Tibial artery (tissue), 4 donors: Measurements from ENCODE around the gene IFI6.
"Not testable (repeated sequence)": the region's sequence is repeated elsewhere in the genome, so short reads cannot be mapped to it uniquely, and the experiment has no call there.

ENCODE experiments used
- DNase-seq, 2 donors: peaks; one replicate each; pipeline ENCODE4 v3.0.0-alpha.2; 2019
- H3K27ac ChIP-seq, 2 donors: fragments of 200-600 bp; sonication (generic) in 1 of 2; 1 replicate in 1 of 2; 2 replicates in 1 of 2; pipeline ENCODE4 v1.5.1; 2018 to 2019; ENCODE audit warnings: mild to moderate bottlenecking in 1 of 2
- H3K27me3 ChIP-seq, 2 donors: fragments of 200-600 bp; sonication (generic) in 1 of 2; one replicate each; pipeline versions ENCODE4 v1.5.1 to v1.6.0; 2016 to 2019
- H3K36me3 ChIP-seq, 3 donors: fragments of 200-600 bp; sonication (generic) in 2 of 3; one replicate each; pipeline ENCODE4 v1.5.1; 2016 to 2019; ENCODE audit warnings: mild to moderate bottlenecking in 2 of 3
- H3K4me1 ChIP-seq, 4 donors: fragments of 200-600 bp; sonication (generic) in 2 of 4; 1 replicate in 3 of 4; 2 replicates in 1 of 4; pipeline ENCODE4 v1.5.1; 2016 to 2019
- H3K4me3 ChIP-seq, 2 donors: fragments of 200-600 bp; sonication (generic) in 1 of 2; 1 replicate in 1 of 2; 2 replicates in 1 of 2; pipeline ENCODE4 v1.5.1; 2018 to 2019; ENCODE audit warnings: mild to moderate bottlenecking in 2 of 2
- H3K9me3 ChIP-seq, 3 donors: fragments of 200-600 bp; sonication (generic) in 1 of 3; one replicate each; pipeline ENCODE4 v1.5.1; 2016 to 2019
- intact Hi-C: fragments of 100-400 bp; cut with DNase I; formaldehyde crosslinking; loops from one replicate; pipeline ENCODE4 v1.15.0; 2023; ENCODE audit warnings: low total_unique reads
- TF ChIP-seq, protein P1 (sequence below), 2 experiments: fragments of 200-600 bp in 1 of 2; fragments of 450-650 bp in 1 of 2; IDR thresholded peaks; one replicate each; pipeline ENCODE4 v1.5.1; 2017 to 2019; ENCODE audit warnings: antibody characterized with exemption in 2 of 2, mild to moderate bottlenecking in 1 of 2, moderate library complexity in 1 of 2

The IFI6 gene

DNA sequence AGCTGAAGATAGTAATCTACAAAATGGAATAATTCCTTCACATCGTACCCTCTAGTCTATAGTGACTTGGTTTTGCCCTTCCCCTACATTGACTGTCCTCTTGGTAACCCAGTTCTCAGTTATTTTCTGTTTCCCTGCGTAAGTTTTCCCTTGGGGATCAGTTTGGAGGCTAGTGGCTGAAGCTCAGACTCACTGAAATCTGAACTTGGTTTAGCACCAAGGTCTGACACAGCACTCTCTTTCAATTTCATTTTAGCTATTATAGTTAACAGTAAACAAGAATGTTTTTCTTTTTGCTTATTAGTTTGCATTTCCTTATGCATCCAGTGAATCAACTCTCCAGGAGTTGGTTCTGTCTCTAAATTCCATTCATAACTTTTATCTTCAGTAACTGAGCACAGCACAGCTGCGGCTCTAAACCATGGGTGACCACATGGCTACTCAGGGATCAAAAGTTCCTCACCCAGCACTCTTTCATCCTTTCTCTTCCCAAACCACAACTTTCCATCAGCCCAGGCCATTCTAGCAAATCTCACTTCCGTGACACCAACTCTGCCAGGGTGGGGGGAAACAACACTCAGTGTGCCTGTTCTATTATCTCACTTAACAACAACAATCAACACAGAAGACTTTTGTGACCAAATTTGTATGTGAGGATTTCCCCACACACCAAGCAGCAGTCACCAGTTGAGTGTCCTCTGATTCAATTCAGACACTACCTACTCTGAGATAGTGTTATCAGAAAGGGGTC, 17.6 kb upstream of the IFI6 start:
- Histone ChIP-seq H3K27ac (no peak overlapping the region), H3K9me3 (no peaks in the 10 kb centered on the region), H3K4me1 (peaks cover 0 to 9% (median 1%) of the 10 kb centered on the region in 4 donors), H3K27me3 (no peaks in the 10 kb centered on the region), H3K4me3 (no peak overlapping the region), H3K36me3 (no peaks in the 10 kb centered on the region)
- intact Hi-C loops, result no loop called here
- DNase-seq, result no peak
- TF ChIP-seq, protein P1, sequence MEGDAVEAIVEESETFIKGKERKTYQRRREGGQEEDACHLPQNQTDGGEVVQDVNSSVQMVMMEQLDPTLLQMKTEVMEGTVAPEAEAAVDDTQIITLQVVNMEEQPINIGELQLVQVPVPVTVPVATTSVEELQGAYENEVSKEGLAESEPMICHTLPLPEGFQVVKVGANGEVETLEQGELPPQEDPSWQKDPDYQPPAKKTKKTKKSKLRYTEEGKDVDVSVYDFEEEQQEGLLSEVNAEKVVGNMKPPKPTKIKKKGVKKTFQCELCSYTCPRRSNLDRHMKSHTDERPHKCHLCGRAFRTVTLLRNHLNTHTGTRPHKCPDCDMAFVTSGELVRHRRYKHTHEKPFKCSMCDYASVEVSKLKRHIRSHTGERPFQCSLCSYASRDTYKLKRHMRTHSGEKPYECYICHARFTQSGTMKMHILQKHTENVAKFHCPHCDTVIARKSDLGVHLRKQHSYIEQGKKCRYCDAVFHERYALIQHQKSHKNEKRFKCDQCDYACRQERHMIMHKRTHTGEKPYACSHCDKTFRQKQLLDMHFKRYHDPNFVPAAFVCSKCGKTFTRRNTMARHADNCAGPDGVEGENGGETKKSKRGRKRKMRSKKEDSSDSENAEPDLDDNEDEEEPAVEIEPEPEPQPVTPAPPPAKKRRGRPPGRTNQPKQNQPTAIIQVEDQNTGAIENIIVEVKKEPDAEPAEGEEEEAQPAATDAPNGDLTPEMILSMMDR (IDR thresholded peaks at IDR 0.05), result no peak

DNA sequence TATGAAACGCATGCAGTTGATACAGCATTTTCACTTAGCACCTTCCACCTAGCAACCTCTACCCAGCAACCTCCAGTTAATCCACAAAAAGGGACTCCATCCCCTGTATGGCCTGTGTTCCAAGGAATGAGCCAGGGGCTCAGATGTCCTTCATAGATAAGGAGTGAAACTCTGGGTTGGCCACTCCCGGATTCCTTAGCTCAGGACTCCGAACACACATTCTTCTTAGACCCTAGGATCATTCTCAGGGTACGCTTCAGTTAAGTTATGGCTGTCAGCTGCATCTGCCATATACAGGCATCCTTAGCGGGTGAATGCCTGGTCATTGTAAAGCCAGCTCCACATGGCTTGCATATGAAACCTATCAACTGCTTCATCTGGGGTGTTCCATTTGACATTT, 15.9 kb upstream of the IFI6 start:
- Histone ChIP-seq H3K27me3 (no peaks in the 10 kb centered on the region), H3K36me3 (no peaks in the 10 kb centered on the region), H3K9me3 (no peaks in the 10 kb centered on the region), H3K4me1 (peaks cover 0 to 9% (median 1%) of the 10 kb centered on the region in 4 donors), H3K27ac (no peak overlapping the region), H3K4me3 (no peak overlapping the region)
- DNase-seq, result no peak
- TF ChIP-seq, protein P1 (IDR thresholded peaks at IDR 0.05), result no peak
- intact Hi-C loops, result no loop called here

DNA sequence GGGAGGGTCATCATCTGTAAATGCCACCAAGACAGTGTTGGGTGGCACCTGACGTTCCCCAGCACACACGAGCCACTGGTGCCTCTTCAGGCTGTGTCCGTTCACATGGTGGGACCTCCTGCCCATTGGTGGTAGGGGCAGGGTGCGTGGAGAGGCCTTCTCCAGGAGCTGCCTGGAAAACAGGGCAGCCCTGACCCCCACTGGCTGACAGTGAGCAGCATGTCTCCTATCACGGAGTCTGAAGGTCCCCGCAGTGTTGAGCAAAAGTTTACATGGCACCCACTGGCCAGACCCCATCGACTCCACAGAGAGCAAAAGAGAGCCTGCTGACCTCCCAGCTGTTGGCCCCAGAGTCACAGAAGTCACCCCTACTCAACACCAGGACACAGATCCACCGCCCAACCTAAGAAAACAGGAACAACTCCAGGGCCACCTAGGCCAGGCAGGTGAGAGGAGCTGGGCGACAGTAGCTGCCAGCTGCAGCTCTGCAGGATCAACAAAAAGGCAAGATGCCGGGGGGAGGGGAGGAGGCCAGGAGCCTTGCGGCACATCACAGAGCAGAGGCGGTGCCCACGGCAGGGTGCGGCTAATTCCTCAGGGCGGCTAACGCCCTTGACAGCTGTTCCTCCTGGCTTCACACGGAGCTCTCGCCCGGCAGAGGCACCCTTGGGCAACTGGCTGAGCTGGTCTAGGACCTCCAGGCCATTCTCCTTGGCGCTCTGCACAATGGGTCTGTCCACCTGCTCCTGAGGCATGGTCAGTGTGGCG, 14.4 kb upstream of the IFI6 start:
- DNase-seq, result no peak
- intact Hi-C loops, result no loop called here
- no peaks in the 10 kb centered on the region for H3K27me3 ChIP-seq
- peaks cover 0 to 12% (median 9%) of the 10 kb centered on the region in 3 donors for H3K9me3 ChIP-seq
- TF ChIP-seq, protein P1 (IDR thresholded peaks at IDR 0.05), result no peak
- H3K4me1 ChIP-seq, result peaks cover 0 to 9% (median 1%) of the 10 kb centered on the region in 4 donors
- H3K27ac ChIP-seq, result no peak overlapping the region
- no peaks in the 10 kb centered on the region for H3K36me3 ChIP-seq
- H3K4me3 ChIP-seq, result no peak overlapping the region

DNA sequence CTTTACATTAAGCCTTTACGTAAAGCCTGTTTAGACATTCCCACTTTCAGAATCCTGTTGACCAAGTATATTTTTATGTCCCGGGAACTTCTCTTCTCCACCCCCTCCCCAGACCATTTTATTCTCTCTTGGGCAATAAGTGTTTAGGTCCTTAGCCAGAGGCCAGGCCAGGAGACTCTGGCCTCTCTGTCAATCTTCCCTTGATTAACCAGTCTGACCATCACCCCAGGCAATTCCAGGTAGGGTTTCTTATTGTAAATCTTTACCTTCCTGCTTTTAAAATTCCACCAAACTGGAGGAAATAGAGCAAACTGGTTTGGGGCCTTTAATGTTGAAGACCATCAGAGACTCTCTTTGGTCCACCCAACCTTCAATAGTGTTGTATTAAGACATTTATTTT, 12.2 kb upstream of the IFI6 start:
- Histone ChIP-seq H3K4me1 (peaks cover 0 to 2% (median 1%) of the 10 kb centered on the region in 4 donors), H3K9me3 (peaks cover 0 to 19% (median 13%) of the 10 kb centered on the region in 3 donors), H3K4me3 (no peak overlapping the region), H3K36me3 (no peaks in the 10 kb centered on the region), H3K27ac (no peak overlapping the region), H3K27me3 (no peaks in the 10 kb centered on the region)
- no peak for DNase-seq
- intact Hi-C loops, result no loop called here
- TF ChIP-seq, protein P1 (IDR thresholded peaks at IDR 0.05), result no peak

DNA sequence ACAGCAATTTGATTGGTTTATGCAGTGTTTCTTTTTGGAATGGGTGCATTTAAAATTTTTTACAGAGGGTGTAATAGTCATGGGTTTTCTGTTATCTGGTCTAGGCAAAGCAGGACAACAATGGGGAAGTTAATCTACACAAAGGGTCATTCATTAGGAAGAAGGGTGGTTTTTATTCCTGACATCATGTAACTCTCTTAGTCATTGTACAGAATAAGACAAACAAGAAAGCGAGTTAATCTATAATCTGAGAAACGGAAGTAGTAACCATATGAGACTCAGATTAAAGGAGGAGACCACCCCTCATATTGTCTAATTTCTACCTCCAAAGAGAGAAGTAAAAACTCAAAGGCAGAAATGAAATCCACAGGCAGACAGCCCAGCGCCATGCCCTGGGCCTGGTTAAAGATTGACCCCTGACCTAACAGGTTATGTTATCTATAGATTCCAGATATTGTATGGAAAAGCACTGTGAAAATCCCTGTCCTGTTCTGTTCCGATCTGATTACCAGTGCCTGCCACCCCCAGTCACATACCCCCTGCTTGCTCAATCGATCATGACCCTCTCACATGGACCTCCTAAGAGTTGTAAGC, 10.5 kb upstream of the IFI6 start:
- Histone ChIP-seq H3K27me3 (no peaks in the 10 kb centered on the region), H3K36me3 (no peaks in the 10 kb centered on the region), H3K9me3 (peaks cover 0 to 19% (median 13%) of the 10 kb centered on the region in 3 donors), H3K27ac (no peak overlapping the region), H3K4me1 (no peaks in the 10 kb centered on the region), H3K4me3 (no peak overlapping the region)
- TF ChIP-seq, protein P1 (IDR thresholded peaks at IDR 0.05), result no peak
- intact Hi-C loops, result no loop called here
- no peak for DNase-seq

DNA sequence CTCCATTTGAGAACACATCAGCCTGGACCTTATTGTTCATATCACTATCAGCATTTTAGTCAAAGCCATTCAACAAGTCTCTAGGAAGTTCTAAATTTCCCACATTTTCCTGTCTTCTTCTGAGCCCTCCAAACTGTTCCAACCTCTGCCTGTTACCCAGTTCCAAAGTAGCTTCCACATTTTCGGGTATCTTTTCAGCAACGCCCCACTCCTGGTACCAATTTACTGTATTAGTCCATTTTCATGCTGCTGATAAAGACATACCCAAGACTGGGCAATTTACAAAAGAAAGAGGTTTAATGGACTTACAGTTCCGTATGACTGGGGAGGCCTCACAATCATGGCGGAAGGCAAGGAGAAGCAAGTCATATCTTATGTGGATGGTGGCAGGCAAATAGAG, 9.6 kb upstream of the IFI6 start:
- H3K36me3 ChIP-seq, intact Hi-C loops, H3K4me1 ChIP-seq, H3K27ac ChIP-seq, DNase-seq, H3K27me3 ChIP-seq, H3K4me3 ChIP-seq: not testable (repeated sequence)
- H3K9me3 ChIP-seq, result peaks cover 0 to 19% (median 13%) of the 10 kb centered on the region in 3 donors

DNA sequence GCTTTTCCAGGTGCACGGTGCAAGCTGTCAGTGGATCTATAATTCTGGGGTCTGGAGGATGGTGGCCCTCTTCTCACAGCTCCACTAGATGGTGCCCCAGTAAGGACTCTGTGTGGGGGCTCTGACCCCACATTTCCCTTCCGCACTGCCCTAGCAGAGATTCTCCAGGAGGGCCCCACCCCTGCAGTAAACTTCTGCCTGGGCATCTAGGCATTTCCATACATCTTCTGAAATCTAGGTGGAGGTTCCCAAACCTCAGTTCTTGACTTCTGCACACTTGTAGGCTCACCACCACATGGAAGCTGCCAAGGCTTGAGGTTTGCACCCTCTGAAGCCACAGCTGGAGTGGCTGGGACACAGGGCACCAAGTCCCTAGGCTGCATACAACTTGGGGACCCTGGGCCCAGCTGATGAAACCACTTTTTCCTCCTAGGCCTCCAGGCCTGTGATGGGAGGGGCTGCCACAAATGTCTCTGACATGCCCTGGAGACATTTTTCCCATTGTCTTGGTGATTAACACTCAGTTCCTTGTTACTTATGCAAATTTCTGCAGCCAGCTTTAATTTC, 8.3 kb upstream of the IFI6 start:
- DNase-seq, H3K4me1 ChIP-seq, H3K4me3 ChIP-seq, H3K27me3 ChIP-seq, intact Hi-C loops, H3K27ac ChIP-seq, H3K36me3 ChIP-seq: not testable (repeated sequence)
- peaks cover 0 to 19% (median 13%) of the 10 kb centered on the region in 3 donors for H3K9me3 ChIP-seq
